Stimulated activated CD8-positive, alpha-beta memory T cell treated with anti-CD3 and anti-CD28 coated beads, Interleukin-7, amount 100 ng/mL, for 4 hours (primary cell): ENCODE results near the gene GPATCH11.

Experiments used
- DNase-seq, 2 donors: peaks; one replicate each; pipeline ENCODE4 v3.0.0-alpha.2; 2020; ENCODE audit warnings: low read depth in 2 of 2

Gene GPATCH11

DNA sequence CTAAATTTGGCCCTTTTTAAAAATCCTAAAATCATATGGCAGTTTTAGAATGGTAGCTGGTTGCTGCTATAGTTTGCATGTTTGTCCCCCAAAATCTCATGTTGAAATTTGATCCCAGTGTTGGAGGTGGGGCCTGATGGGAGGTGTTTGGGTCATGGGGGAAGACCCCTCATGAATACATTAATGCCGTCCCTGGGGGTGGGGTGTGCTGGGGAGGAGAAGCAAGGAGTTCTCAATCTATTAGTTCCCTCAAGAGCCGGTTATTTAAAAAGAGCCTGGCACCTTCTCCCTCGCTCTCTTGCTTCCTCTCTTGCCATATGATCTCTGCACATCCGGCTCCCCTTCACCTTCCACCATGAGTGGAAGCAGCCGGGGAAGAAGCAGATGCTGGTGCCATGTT lies 20.8 kb downstream of the GPATCH11 start:
- no peak for DNase-seq

DNA sequence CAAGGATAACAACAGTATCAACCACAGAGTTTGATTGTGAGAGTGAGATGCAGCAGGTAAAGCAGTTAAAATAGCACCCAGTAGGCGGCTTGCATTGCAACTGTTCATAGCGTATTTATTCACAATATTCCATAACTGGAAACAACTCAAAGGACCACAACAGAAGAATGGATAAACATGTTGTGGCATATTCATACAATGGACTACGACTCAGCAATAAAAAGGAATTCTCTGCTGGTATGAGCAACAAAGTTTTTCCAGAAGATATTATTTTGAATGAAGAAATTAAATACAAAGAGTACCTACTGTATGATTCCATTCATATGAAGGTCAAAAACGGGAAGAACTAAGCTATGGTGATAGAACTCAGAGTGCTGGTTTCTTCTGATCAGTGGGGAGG lies 25.2 kb downstream of the GPATCH11 start:
- no peak for DNase-seq

DNA sequence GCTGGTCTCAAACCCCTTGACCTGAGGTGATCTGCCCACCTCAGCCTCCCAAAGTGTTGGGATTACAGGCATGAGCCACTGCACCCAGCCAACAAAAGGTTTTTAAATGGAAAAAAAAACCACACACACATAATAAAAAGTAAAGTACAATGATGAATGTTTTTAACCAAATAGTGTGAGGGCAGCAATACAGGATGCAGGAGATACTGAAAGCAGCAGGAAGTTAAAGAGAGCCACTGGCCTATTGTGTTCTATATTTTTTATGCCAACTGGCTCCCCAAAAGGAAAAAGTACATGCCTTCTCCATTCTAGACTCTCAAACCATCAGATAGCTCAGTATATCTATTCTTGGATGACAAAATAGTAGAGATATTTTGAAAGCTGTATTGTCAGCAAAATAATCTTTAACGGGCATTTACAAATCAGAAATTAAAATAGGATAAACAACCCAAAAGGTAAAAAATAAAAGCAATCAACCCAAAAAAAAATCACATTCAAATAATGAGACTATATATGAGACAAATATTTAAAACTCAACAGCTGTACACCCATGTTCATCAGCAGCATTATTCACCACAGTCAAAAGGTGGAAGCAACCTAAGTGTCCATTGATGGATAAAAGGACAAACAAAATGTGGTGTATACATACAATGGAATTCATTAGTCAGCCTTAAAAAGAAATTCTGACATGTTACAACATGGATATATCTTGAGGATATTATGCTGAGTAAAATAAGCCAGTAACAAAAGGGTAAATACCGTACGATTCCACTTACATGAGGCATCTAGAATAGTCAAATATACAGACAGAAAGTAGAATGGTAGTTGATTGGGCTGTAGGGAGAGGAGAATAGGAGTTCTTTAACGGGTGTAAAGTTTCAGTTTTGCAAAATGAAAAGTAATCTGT lies 26.2 kb downstream of the GPATCH11 start:
- no peak for DNase-seq

DNA sequence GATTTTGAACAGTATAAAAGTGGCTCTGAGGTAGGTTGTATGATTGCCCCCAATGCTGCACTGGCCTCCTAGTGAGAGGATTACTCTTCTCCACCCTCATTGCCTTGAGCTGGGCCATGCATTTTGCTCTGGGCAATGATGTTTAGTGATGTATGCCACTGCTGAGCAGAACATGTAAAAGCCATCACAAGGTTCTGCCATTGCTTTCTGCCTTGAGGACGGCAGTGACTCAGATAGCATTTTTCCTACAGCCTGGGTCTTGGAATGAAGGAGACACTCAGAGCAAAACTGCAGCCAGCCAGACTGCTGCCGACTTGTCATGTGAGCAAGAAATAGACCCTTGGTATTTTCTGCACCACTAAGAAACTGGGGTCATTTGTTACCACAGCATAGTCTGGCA lies 27.6 kb downstream of the GPATCH11 start:
- DNase-seq = no peak

DNA sequence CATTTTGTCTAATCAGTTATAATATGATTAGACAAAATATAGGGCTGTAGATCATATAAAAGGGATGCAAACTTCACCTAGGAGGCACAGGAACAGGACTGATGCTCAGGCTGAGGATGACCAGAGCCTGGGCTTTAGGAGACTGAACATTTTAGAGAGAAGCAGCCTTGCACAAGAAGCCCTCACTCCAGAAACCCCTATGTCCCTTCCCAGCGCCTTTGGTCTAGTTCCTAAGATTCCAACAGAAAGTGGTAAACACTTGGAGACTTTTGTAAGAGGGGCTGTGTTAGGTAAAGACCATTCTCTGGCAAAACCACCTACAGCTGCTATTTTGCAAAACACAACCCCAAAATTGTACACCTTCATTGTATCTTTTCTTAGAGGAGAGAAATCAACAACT lies 33.2 kb downstream of the GPATCH11 start:
- DNase-seq = no peak

DNA sequence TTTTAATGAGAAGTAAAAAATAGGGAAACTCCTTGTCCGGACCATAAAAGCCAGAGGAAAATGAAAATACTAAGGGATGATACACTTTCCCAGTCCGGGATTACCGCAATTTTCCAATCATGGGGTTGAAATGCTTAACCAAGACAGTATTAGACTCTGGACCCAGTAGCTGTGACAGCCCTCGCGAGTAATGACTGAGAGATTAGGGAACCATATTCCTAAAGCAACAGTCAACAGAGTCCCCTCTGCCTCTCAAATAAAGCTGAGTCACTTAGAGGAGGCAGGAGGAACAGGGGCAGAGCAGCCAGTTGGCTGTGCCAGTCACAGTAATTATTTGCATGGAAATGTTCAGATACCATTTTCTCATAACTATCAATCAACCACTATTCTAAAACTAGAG lies 34.8 kb downstream of the GPATCH11 start:
- no peak for DNase-seq

DNA sequence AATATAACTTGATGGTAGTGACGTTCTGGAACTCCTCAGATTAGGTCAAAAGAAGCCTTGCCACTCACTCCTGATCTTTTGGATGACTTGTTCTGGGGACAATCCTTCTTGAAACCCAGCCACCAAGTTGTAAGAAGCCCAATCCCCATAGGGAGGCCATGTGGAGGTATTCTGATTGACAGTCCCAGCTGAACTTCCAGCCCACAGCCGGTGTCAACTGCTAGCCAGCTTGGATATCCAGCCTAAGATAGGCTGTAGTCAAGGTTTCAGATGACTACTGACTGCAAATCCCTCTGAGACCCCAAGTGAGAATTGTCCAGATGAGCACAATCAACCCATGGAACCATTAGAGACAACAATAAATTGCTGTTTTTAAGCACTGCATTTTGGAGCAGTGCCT lies 41.1 kb downstream of the GPATCH11 start:
- DNase-seq = no peak

DNA sequence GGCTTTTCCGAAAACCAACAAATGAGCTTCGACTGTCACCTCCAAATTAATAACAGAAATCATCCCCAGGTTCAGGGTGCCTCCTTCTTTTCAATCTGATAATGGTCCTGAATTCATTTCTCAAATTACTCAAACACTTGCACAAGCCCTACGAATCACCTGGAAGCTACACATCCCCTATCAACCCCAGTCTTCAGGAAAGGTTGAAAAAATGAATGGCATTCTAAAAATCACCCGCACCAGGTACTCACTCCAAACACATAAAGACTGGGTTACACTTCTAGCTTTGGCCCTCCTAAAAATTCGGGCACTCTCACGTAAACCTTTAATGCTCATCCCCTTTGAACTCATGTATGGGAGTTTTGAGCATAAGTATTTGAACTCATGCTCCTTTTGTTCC lies 48.6 kb downstream of the GPATCH11 start:
- no peak for DNase-seq

DNA sequence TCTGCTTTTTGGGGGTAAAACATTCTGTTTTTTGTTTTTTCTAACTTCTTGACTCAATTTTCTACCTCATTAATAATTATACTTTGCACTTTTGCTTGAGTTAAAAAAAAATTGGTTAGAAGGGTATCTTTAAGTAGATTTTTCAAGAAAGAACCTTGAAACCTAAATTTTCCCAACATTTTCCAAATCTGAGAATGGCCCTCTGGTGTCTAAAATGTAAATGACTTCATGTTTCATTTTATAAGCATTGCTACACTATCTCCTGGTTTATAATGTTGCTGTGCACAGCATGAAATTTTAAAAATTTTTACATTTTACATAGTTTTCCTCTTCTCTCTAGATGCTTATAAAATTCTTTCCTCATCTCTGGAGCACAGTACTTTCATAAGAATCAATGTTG lies 58.2 kb downstream of the GPATCH11 start:
- no peak for DNase-seq

DNA sequence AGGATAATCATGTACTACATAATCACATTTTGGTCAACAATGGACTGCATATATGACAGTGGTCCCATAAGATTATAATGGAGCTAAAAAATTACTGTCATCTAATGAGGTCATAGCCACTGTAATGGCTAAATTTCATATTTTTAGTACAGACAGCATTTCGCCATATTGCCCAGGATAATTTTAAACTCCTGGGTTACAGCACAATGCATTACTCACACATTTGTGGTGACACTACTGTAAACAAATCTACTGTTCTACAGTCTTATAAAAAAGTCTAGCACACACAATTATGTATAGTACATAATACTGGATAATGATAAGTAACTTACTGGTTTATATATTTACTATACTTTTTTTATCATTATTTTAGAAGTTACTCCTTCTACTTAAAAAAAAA lies 59.7 kb downstream of the GPATCH11 start:
- DNase-seq = no peak

DNA sequence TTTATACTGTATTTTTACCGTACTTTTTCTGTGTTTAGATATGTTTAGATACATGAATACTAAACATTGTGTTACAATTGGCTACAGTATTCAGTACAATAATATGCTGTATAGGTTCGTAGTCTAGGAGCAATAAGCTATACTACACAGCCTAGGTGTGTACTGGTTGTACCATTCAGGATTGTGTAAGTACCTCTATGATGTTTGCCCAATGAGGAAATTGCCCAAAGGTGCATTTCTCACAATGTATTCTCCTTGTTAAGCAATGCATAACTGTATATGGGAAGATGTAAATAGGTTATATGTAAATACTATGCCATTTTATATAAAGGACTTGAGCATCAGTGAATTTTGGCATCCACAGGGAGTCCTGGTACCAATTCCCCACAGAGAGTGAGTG lies 61.7 kb downstream of the GPATCH11 start:
- no peak for DNase-seq

DNA sequence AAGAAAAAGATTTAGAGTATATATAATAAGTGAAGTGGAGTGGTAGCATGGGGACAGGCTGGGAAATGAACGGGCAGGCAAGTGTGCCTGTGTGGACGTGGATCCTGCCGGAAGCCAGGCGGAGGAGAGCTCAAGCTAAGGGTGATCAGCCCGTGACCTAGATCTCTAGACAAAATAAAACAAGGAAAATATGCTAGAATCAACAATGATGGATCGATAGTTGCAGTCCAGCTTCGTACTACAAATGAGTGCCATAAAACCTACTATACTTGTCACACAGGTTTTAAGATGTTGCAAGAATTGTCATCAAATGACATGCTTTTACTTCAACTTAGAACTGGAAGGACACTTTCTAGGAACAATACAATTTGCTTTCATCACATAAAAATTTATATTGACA lies 64.0 kb downstream of the GPATCH11 start:
- DNase-seq = no peak
